Measurements from ENCODE around the gene AFF2. TPM values are rescaled to one million over a fixed set of nuclear protein-coding genes. Genes with fewer than 3 reads are reported as not detected.
A peak's percentile ranks its signal among the peaks of the same experiment; 100 is the strongest.

AFF2 gene
- total RNA-seq, 1 donor from 2014 or later: 3.3 TPM

GRCh38 chrX:148609515-148610327 lies 109.3 kb downstream of the AFF2 start:
- H3K4me3 Mint-ChIP-seq (ENCODE audit: low read depth): no peak overlapping the region
- no peaks in the 10 kb centered on the region for H3K36me3 Mint-ChIP-seq (ENCODE audit: low read depth)
- peaks cover 13% of the 10 kb centered on the region for H3K9me3 Mint-ChIP-seq
- DNase-seq (ENCODE audit: low spot score): no peak
- intact Hi-C loops (cut with micrococcal nuclease): loop anchor here (1.0 kb wide), 2 partner anchors 143 to 675 kb away; no protein-coding TSS in a partner anchor
- no peaks in the 10 kb centered on the region for H3K27me3 Mint-ChIP-seq (ENCODE audit: low read depth)
- H3K27ac Mint-ChIP-seq: peak overlapping the region; percentile 17
- H3K4me1 Mint-ChIP-seq (ENCODE audit: low read depth): peaks cover 26% of the 10 kb centered on the region

- H3K4me1 Mint-ChIP-seq (ENCODE audit: low read depth): peaks cover 26% of the 10 kb centered on the region
- no peaks in the 10 kb centered on the region for H3K36me3 Mint-ChIP-seq (ENCODE audit: low read depth)
- intact Hi-C loops (cut with micrococcal nuclease): loop anchor here (1.0 kb wide), 2 partner anchors 144 to 674 kb away; no protein-coding TSS in a partner anchor
- no peak overlapping the region for H3K4me3 Mint-ChIP-seq (ENCODE audit: low read depth)
- H3K27me3 Mint-ChIP-seq (ENCODE audit: low read depth): no peaks in the 10 kb centered on the region
- H3K27ac Mint-ChIP-seq: peak overlapping the region; percentile 17
- H3K9me3 Mint-ChIP-seq: peaks cover 13% of the 10 kb centered on the region
- DNase-seq (ENCODE audit: low spot score): no peak
Measured at GRCh38 chrX:148610328-148610698, 109.9 kb downstream of the AFF2 start.

GRCh38 chrX:148611993-148612392 lies 111.6 kb downstream of the AFF2 start:
- Mint-ChIP-seq H3K27me3 (ENCODE audit: low read depth) (no peaks in the 10 kb centered on the region), H3K27ac (no peak overlapping the region), H3K4me1 (ENCODE audit: low read depth) (peaks cover 26% of the 10 kb centered on the region), H3K4me3 (ENCODE audit: low read depth) (no peak overlapping the region), H3K9me3 (peaks cover 5% of the 10 kb centered on the region), H3K36me3 (ENCODE audit: low read depth) (no peaks in the 10 kb centered on the region)
- intact Hi-C loops (cut with micrococcal nuclease): loop anchor here (1.0 kb wide), 1 partner anchor 330 kb away; no protein-coding TSS in a partner anchor
- no peak for DNase-seq (ENCODE audit: low spot score)

- no peaks in the 10 kb centered on the region for H3K36me3 Mint-ChIP-seq (ENCODE audit: low read depth)
- no peak overlapping the region for H3K4me3 Mint-ChIP-seq (ENCODE audit: low read depth)
- peaks cover 2% of the 10 kb centered on the region for H3K9me3 Mint-ChIP-seq
- peaks cover 26% of the 10 kb centered on the region for H3K4me1 Mint-ChIP-seq (ENCODE audit: low read depth)
- no peaks in the 10 kb centered on the region for H3K27me3 Mint-ChIP-seq (ENCODE audit: low read depth)
- no peak for DNase-seq (ENCODE audit: low spot score)
- H3K27ac Mint-ChIP-seq: no peak overlapping the region
- intact Hi-C loops (cut with micrococcal nuclease): loop anchor here (1.0 kb wide), 1 partner anchor 330 kb away; no protein-coding TSS in a partner anchor
Measured at GRCh38 chrX:148612431-148612830, 112.0 kb downstream of the AFF2 start.

- no peaks in the 10 kb centered on the region for H3K36me3 Mint-ChIP-seq (ENCODE audit: low read depth)
- H3K9me3 Mint-ChIP-seq: peaks cover 5% of the 10 kb centered on the region
- peaks cover 26% of the 10 kb centered on the region for H3K4me1 Mint-ChIP-seq (ENCODE audit: low read depth)
- no peak overlapping the region for H3K4me3 Mint-ChIP-seq (ENCODE audit: low read depth)
- H3K27me3 Mint-ChIP-seq (ENCODE audit: low read depth): no peaks in the 10 kb centered on the region
- DNase-seq (ENCODE audit: low spot score): no peak
- intact Hi-C loops (cut with micrococcal nuclease): no loop called here
- no peak overlapping the region for H3K27ac Mint-ChIP-seq
Measured at GRCh38 chrX:148613636-148614035, 113.2 kb downstream of the AFF2 start.

- Mint-ChIP-seq H3K4me3 (ENCODE audit: low read depth) (no peak overlapping the region), H3K27ac (no peak overlapping the region), H3K27me3 (ENCODE audit: low read depth) (no peaks in the 10 kb centered on the region), H3K36me3 (ENCODE audit: low read depth) (no peaks in the 10 kb centered on the region), H3K4me1 (ENCODE audit: low read depth) (peaks cover 25% of the 10 kb centered on the region), H3K9me3 (peaks cover 5% of the 10 kb centered on the region)
- intact Hi-C loops (cut with micrococcal nuclease): no loop called here
- no peak for DNase-seq (ENCODE audit: low spot score)
Measured at GRCh38 chrX:148615491-148615890, 115.1 kb downstream of the AFF2 start.

- intact Hi-C loops (cut with micrococcal nuclease): no loop called here
- H3K4me3 Mint-ChIP-seq (ENCODE audit: low read depth): no peak overlapping the region
- H3K27me3 Mint-ChIP-seq (ENCODE audit: low read depth): no peaks in the 10 kb centered on the region
- no peak for DNase-seq (ENCODE audit: low spot score)
- no peaks in the 10 kb centered on the region for H3K36me3 Mint-ChIP-seq (ENCODE audit: low read depth)
- H3K9me3 Mint-ChIP-seq: peaks cover 5% of the 10 kb centered on the region
- H3K4me1 Mint-ChIP-seq (ENCODE audit: low read depth): peaks cover 10% of the 10 kb centered on the region
- no peak overlapping the region for H3K27ac Mint-ChIP-seq
Measured at GRCh38 chrX:148618470-148619445, 118.3 kb downstream of the AFF2 start.

- H3K4me1 Mint-ChIP-seq (ENCODE audit: low read depth): peaks cover 10% of the 10 kb centered on the region
- no peak overlapping the region for H3K27ac Mint-ChIP-seq
- no peaks in the 10 kb centered on the region for H3K27me3 Mint-ChIP-seq (ENCODE audit: low read depth)
- peaks cover 5% of the 10 kb centered on the region for H3K9me3 Mint-ChIP-seq
- intact Hi-C loops (cut with micrococcal nuclease): no loop called here
- DNase-seq (ENCODE audit: low spot score): no peak
- H3K4me3 Mint-ChIP-seq (ENCODE audit: low read depth): no peak overlapping the region
- no peaks in the 10 kb centered on the region for H3K36me3 Mint-ChIP-seq (ENCODE audit: low read depth)
Measured at GRCh38 chrX:148620023-148620422, 119.6 kb downstream of the AFF2 start.

GRCh38 chrX:148624951-148625474 lies 124.6 kb downstream of the AFF2 start:
- DNase-seq (ENCODE audit: low spot score): no peak
- no peaks in the 10 kb centered on the region for H3K27me3 Mint-ChIP-seq (ENCODE audit: low read depth)
- no peak overlapping the region for H3K4me3 Mint-ChIP-seq (ENCODE audit: low read depth)
- intact Hi-C loops (cut with micrococcal nuclease): no loop called here
- H3K36me3 Mint-ChIP-seq (ENCODE audit: low read depth): no peaks in the 10 kb centered on the region
- peaks cover under 1% of the 10 kb centered on the region for H3K4me1 Mint-ChIP-seq (ENCODE audit: low read depth)
- H3K27ac Mint-ChIP-seq: no peak overlapping the region
- H3K9me3 Mint-ChIP-seq: no peaks in the 10 kb centered on the region

GRCh38 chrX:148628621-148629020 lies 128.2 kb downstream of the AFF2 start:
- no peak overlapping the region for H3K4me3 Mint-ChIP-seq (ENCODE audit: low read depth)
- intact Hi-C loops (cut with micrococcal nuclease): no loop called here
- no peak for DNase-seq (ENCODE audit: low spot score)
- H3K27ac Mint-ChIP-seq: no peak overlapping the region
- H3K9me3 Mint-ChIP-seq: no peaks in the 10 kb centered on the region
- no peaks in the 10 kb centered on the region for H3K4me1 Mint-ChIP-seq (ENCODE audit: low read depth)
- H3K36me3 Mint-ChIP-seq (ENCODE audit: low read depth): no peaks in the 10 kb centered on the region
- H3K27me3 Mint-ChIP-seq (ENCODE audit: low read depth): no peaks in the 10 kb centered on the region

- intact Hi-C loops (cut with micrococcal nuclease): no loop called here
- no peaks in the 10 kb centered on the region for H3K9me3 Mint-ChIP-seq
- no peak overlapping the region for H3K4me3 Mint-ChIP-seq (ENCODE audit: low read depth)
- no peaks in the 10 kb centered on the region for H3K4me1 Mint-ChIP-seq (ENCODE audit: low read depth)
- H3K27ac Mint-ChIP-seq: no peak overlapping the region
- H3K27me3 Mint-ChIP-seq (ENCODE audit: low read depth): no peaks in the 10 kb centered on the region
- DNase-seq (ENCODE audit: low spot score): no peak
- no peaks in the 10 kb centered on the region for H3K36me3 Mint-ChIP-seq (ENCODE audit: low read depth)
Measured at GRCh38 chrX:148629434-148629833, 129.0 kb downstream of the AFF2 start.

- Mint-ChIP-seq H3K4me3 (ENCODE audit: low read depth) (no peak overlapping the region), H3K9me3 (no peaks in the 10 kb centered on the region), H3K27ac (no peak overlapping the region), H3K27me3 (ENCODE audit: low read depth) (no peaks in the 10 kb centered on the region), H3K36me3 (ENCODE audit: low read depth) (no peaks in the 10 kb centered on the region), H3K4me1 (ENCODE audit: low read depth) (no peaks in the 10 kb centered on the region)
- intact Hi-C loops (cut with micrococcal nuclease): no loop called here
- DNase-seq (ENCODE audit: low spot score): no peak
Measured at GRCh38 chrX:148632444-148632843, 132.0 kb downstream of the AFF2 start.

Measured in activated T-helper 2 cell treated with anti-CD3 and anti-CD28 coated beads, Interferon-gamma antibody, Interleukin-2, Interleukin-4, amounts not matched to agents 10 μg/mL and 5 μg/mL and 100 μg/mL, durations not matched to agents 14 hours and 24 hours and 36 hours (primary cell).